ENCODE data around the gene SLC39A11. TPM values are rescaled to one million over a fixed set of nuclear protein-coding genes. Genes with fewer than 3 reads are reported as not detected.

Gene SLC39A11
- total RNA-seq, 1 experiment from 2014 or later, result 15.8 TPM

DNA sequence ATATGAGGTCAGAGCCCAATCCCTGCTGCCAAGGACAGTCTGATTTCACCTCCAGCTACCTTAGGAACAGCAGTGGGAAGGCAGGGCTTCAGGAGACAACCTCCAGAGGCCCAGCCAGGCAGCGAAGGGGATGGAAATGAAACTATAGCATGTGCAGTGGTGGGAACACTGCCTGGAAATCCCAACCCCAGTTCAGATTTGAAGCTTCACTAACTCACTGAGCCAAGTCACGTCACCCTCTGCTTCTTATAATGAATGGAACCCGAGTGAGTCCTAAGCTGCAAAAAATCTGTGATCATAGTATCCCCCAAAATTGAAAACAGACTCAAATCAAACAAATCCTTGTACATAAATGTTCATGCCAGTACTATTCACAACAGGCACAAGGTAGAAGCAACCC, 36.0 kb upstream of the SLC39A11 start:
- Mint-ChIP-seq H3K9me3 (ENCODE audit: unreplicated experiment) (no peaks in the 10 kb centered on the region), H3K27ac (ENCODE audit: low read depth, unreplicated experiment) (no peak overlapping the region), H3K4me1 (ENCODE audit: insufficient read depth, unreplicated experiment) (no peaks in the 10 kb centered on the region), H3K27me3 (ENCODE audit: insufficient read depth, unreplicated experiment) (no peaks in the 10 kb centered on the region), H3K4me3 (ENCODE audit: unreplicated experiment) (no peak overlapping the region), H3K36me3 (ENCODE audit: insufficient read depth, unreplicated experiment) (no peaks in the 10 kb centered on the region)
- ChIA-PET CTCF (interaction anchor here (0.6 to 0.7 kb wide), 2 partner anchors 10 to 694 kb away, joined by 4 read pairs; no protein-coding TSS in a partner anchor), POLR2A (interaction anchor here (1.3 kb wide), 1 partner anchor 64 kb away, joined by 3 read pairs; the partner anchor contains the start of gene COG1)
- DNase-seq (ENCODE audit: unreplicated experiment), result no peak
- TF ChIP-seq, protein P1, sequence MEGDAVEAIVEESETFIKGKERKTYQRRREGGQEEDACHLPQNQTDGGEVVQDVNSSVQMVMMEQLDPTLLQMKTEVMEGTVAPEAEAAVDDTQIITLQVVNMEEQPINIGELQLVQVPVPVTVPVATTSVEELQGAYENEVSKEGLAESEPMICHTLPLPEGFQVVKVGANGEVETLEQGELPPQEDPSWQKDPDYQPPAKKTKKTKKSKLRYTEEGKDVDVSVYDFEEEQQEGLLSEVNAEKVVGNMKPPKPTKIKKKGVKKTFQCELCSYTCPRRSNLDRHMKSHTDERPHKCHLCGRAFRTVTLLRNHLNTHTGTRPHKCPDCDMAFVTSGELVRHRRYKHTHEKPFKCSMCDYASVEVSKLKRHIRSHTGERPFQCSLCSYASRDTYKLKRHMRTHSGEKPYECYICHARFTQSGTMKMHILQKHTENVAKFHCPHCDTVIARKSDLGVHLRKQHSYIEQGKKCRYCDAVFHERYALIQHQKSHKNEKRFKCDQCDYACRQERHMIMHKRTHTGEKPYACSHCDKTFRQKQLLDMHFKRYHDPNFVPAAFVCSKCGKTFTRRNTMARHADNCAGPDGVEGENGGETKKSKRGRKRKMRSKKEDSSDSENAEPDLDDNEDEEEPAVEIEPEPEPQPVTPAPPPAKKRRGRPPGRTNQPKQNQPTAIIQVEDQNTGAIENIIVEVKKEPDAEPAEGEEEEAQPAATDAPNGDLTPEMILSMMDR (IDR thresholded peaks at IDR 0.05; ENCODE audit: unreplicated experiment), result no peak
- intact Hi-C loops (cut with micrococcal nuclease), result no loop called here
- BruUV-seq (replicated peaks), result no TSS peak

DNA sequence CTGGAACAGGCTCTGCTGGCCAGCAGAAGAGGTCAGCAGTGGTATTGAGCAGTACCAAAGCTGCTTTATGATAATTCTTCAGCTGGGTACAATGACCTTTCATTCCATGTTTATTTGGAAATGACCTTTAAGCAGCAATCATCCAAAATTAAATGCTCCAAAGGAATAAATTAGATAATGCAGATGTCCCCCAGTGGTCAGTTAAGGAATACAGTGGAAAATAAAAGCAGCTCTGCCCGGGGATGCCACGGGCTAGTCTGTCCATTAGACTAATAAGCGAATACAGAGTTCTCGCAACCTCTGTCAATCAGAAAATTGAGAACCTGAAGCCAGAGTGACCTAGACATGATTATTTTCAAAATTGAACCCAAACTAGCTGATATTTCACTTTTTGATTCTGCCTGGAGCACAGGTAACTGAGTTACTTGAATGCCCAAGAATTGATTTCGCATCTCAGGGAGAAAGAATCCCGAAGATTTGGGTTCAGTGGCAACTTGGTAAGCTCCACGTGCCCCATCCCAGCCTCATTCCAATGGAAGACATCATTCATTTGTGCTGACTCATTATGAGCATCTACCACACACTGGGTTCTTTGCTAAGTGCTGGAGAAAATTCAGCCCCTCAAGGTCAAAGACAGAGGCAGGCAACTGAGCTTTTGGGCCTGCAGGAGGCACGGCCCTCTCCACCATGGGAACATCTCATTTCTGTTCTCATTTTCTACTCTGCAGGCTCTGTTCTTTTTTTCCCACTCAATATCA, 34.4 kb upstream of the SLC39A11 start:
- H3K9me3 Mint-ChIP-seq (ENCODE audit: unreplicated experiment), result no peaks in the 10 kb centered on the region
- POLR2A ChIA-PET, result interaction anchor here (0.5 to 0.6 kb wide), 3 partner anchors 35 to 540 kb away, joined by 3 read pairs; partner anchors contain the start of gene SLC39A11
- intact Hi-C loops (cut with micrococcal nuclease), result no loop called here
- TF ChIP-seq, protein P1 (IDR thresholded peaks at IDR 0.05; ENCODE audit: unreplicated experiment), result no peak
- no peaks in the 10 kb centered on the region for H3K27me3 Mint-ChIP-seq (ENCODE audit: insufficient read depth, unreplicated experiment)
- H3K36me3 Mint-ChIP-seq (ENCODE audit: insufficient read depth, unreplicated experiment), result no peaks in the 10 kb centered on the region
- CTCF ChIA-PET, result interaction anchor here (0.5 to 0.6 kb wide), 2 partner anchors 187 to 538 kb away, joined by 3 read pairs; no protein-coding TSS in a partner anchor
- no peak overlapping the region for H3K27ac Mint-ChIP-seq (ENCODE audit: low read depth, unreplicated experiment)
- no TSS peak for BruUV-seq (replicated peaks)
- no peaks in the 10 kb centered on the region for H3K4me1 Mint-ChIP-seq (ENCODE audit: insufficient read depth, unreplicated experiment)
- DNase-seq (ENCODE audit: unreplicated experiment), result no peak
- H3K4me3 Mint-ChIP-seq (ENCODE audit: unreplicated experiment), result no peak overlapping the region

DNA sequence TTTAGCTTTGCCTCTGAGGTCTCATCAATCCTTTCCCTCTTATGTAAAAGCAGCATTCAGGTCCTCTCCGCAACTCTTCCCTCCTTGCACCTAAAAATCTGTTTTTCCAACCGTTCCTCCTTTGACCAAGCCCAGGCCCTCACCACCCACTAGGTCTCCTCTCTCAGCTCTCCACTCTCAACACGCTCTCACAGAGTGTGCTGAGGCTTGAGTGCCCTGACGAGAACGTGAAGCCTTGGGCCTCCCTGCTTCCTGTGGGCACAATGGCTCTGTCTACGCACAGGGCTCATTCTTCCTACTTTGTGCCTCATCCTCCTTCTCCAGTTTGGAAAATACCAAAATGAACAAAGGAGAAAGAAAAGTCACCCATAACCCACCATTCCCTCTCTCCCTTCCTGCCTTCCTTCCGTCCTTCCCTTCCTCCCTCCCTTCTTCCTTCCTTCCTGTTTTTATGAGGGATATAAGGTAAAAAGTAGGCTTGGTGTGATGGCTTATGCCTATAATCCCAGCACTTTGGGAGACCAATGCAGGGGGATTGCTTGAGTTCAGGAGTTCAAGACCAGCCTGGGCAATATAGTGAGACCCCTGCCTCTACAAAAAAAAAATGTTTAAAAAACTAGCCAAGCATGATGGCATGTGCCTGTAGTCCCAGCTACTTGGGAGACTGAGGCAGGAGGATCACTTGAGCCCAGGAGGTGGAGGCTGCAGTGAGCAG, 31.3 kb upstream of the SLC39A11 start:
- H3K36me3 Mint-ChIP-seq (ENCODE audit: insufficient read depth, unreplicated experiment), result peaks cover 7% of the 10 kb centered on the region
- no TSS peak for BruUV-seq (replicated peaks)
- ChIA-PET POLR2A (interaction anchor here (0.5 to 1.5 kb wide), 2 partner anchors 9 to 12 kb away, joined by 3 to 4 read pairs; no protein-coding TSS in a partner anchor), CTCF (interaction anchor here (0.6 kb wide), 1 partner anchor 36 kb away, joined by 3 read pairs; no protein-coding TSS in a partner anchor)
- no peaks in the 10 kb centered on the region for H3K9me3 Mint-ChIP-seq (ENCODE audit: unreplicated experiment)
- no peaks in the 10 kb centered on the region for H3K27me3 Mint-ChIP-seq (ENCODE audit: insufficient read depth, unreplicated experiment)
- DNase-seq (ENCODE audit: unreplicated experiment), result no peak
- intact Hi-C loops (cut with micrococcal nuclease), result no loop called here
- no peak overlapping the region for H3K4me3 Mint-ChIP-seq (ENCODE audit: unreplicated experiment)
- TF ChIP-seq, protein P1 (IDR thresholded peaks at IDR 0.05; ENCODE audit: unreplicated experiment), result no peak
- H3K27ac Mint-ChIP-seq (ENCODE audit: low read depth, unreplicated experiment), result no peak overlapping the region
- no peaks in the 10 kb centered on the region for H3K4me1 Mint-ChIP-seq (ENCODE audit: insufficient read depth, unreplicated experiment)

DNA sequence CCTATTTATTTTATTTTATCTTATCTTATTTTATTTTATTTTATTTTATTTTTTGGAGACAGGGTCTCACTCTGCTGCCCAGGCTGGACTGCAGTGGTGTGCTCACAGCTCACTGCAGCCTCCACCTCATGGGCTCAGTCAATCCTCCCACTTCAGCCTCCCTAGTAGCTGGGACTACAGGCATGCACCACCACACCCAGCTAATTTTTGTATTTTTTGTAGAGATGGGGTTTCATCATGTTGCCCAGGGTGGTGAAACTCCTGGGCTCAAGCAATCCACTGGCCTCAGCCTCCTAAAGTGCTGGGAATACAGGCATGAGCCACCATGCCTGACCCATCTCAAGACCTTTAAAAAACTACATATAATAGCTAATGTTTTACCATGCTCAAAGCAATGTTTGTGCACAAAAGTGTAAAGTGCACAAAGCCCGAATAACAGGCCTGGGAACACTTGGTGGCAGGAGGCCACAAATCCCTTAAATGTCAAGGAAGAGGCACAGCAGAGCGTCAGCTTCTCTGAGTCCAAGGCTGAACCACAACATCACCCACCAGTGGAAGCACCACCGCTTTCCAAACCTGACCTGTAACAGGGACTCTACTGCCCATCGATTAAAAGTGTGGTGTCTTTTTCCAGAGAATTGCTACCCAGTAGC, 30.6 kb upstream of the SLC39A11 start:
- ChIA-PET POLR2A (no interaction called here), CTCF (interaction anchor here (0.7 kb wide), 1 partner anchor 9 kb away, joined by 4 read pairs; no protein-coding TSS in a partner anchor)
- H3K27ac Mint-ChIP-seq (ENCODE audit: low read depth, unreplicated experiment), result no peak overlapping the region
- no peak overlapping the region for H3K4me3 Mint-ChIP-seq (ENCODE audit: unreplicated experiment)
- BruUV-seq (replicated peaks), result no TSS peak
- no peak for DNase-seq (ENCODE audit: unreplicated experiment)
- H3K27me3 Mint-ChIP-seq (ENCODE audit: insufficient read depth, unreplicated experiment), result no peaks in the 10 kb centered on the region
- intact Hi-C loops (cut with micrococcal nuclease), result no loop called here
- TF ChIP-seq, protein P1 (IDR thresholded peaks at IDR 0.05; ENCODE audit: unreplicated experiment), result no peak
- peaks cover 7% of the 10 kb centered on the region for H3K36me3 Mint-ChIP-seq (ENCODE audit: insufficient read depth, unreplicated experiment)
- H3K4me1 Mint-ChIP-seq (ENCODE audit: insufficient read depth, unreplicated experiment), result no peaks in the 10 kb centered on the region
- no peaks in the 10 kb centered on the region for H3K9me3 Mint-ChIP-seq (ENCODE audit: unreplicated experiment)
